Thoracic aorta endothelial cell (primary cell): ENCODE measurements around the gene OR5AK2. TPM values are rescaled to one million over a fixed set of nuclear protein-coding genes. Genes with fewer than 3 reads are reported as not detected.

Source experiments
- total RNA-seq: library from RNA; depleted of rRNA; stranded (reverse); fragments of >200 nt; gene quantifications from 2 replicates; pipeline ENCODE4 v1.2.3, GENCODE V29; 2012

The OR5AK2 gene, protein sequence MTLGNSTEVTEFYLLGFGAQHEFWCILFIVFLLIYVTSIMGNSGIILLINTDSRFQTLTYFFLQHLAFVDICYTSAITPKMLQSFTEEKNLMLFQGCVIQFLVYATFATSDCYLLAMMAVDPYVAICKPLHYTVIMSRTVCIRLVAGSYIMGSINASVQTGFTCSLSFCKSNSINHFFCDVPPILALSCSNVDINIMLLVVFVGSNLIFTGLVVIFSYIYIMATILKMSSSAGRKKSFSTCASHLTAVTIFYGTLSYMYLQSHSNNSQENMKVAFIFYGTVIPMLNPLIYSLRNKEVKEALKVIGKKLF
- total RNA-seq = not detected in 2 replicates

DNA sequence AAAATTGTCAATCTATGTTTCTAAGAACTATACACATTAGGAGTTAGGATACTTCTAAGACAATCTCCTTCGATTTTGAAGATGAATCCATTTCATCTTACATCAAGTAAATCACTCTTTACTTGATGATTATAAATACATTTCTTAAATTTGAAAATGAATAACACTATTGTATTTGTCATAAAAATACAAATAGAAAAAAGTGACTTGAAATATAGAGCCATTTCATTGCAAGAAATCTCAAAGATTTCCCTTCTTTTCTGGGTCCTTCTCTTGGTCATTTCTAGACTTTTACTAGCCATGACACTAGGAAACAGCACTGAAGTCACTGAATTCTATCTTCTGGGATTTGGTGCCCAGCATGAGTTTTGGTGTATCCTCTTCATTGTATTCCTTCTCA is at the start of gene OR5AK2:
Gene OR5AK2 (plus strand): TSS at position 301 of the 400 bp plus-strand sequence. CDS start 0 bp downstream, at position 301.

Other genes starting within 250 kb of the OR5AK2 start
- gene OR9G4, start 240.2 kb upstream of the OR5AK2 start, total RNA-seq = not detected in 2 replicates
- gene LRRC55, start 193.0 kb downstream of the OR5AK2 start, total RNA-seq = not detected in 2 replicates
- 0.13 TPM in 1 of 2 replicates, not detected in the other for gene APLNR, start 248.3 kb downstream of the OR5AK2 start, total RNA-seq